MCF 10A (cell line): ENCODE data around the gene HS1BP3. TPM values are rescaled to one million over a fixed set of nuclear protein-coding genes. Genes with fewer than 3 reads are reported as not detected.

Source experiments
- BruUV-seq: library from RNA; stranded (reverse); fragments of 400-500 nt; replicated peaks from 2 replicates; lab custom pipeline; 2021; lab: Mats Ljungman, UMichigan
- CTCF ChIA-PET: fragments of 300-600 bp; sonication (Branson Sonifier 250); formaldehyde crosslinking; extraction: SDS; loops from one replicate; lab custom pipeline; 2021; ENCODE audit warnings: antibody characterized with exemption, inconsistent platforms; lab: Yijun Ruan, JAX
- POLR2A ChIA-PET: fragments of 300-600, 350-650 bp; sonication (Branson Sonifier 250); formaldehyde crosslinking; extraction: SDS; loops from one replicate; lab custom pipeline; 2020; ENCODE audit warnings: antibody characterized with exemption, inconsistent platforms; lab: Yijun Ruan, JAX
- DNase-seq: peaks from one replicate; pipeline ENCODE4 v3.0.0-alpha.2; 2018; ENCODE audit not compliant: unreplicated experiment
- H3K27ac Mint-ChIP-seq: one replicate; pipeline ENCODE4 v1.8.0; 2022; ENCODE audit warnings: mild to moderate bottlenecking, low read depth, mixed read lengths; ENCODE audit not compliant: unreplicated experiment
- H3K27me3 Mint-ChIP-seq: one replicate; pipeline ENCODE4 v1.8.0; 2022; ENCODE audit warnings: mixed read lengths; ENCODE audit not compliant: insufficient read depth, unreplicated experiment
- H3K36me3 Mint-ChIP-seq: one replicate; pipeline ENCODE4 v1.8.0; 2022; ENCODE audit warnings: mild to moderate bottlenecking, moderate library complexity, mixed read lengths; ENCODE audit not compliant: insufficient read depth, unreplicated experiment
- H3K4me1 Mint-ChIP-seq: one replicate; pipeline ENCODE4 v1.8.0; 2022; ENCODE audit warnings: mixed read lengths; ENCODE audit not compliant: insufficient read depth, unreplicated experiment
- H3K4me3 Mint-ChIP-seq: one replicate; pipeline ENCODE4 v1.8.0; 2022; ENCODE audit warnings: mild to moderate bottlenecking, moderate library complexity, mixed read lengths; ENCODE audit not compliant: unreplicated experiment
- H3K9me3 Mint-ChIP-seq: one replicate; pipeline ENCODE4 v1.8.0; 2022; ENCODE audit warnings: mixed read lengths; ENCODE audit not compliant: unreplicated experiment
- CTCF ChIP-seq: fragments of 200-600 bp; IDR thresholded peaks from one replicate; pipeline ENCODE4 v1.8.0; 2022; ENCODE audit warnings: antibody characterized with exemption, mild to moderate bottlenecking; ENCODE audit not compliant: unreplicated experiment
- intact Hi-C: fragments of 100-400 bp; cut with micrococcal nuclease; formaldehyde crosslinking; loops from 2 replicates; pipeline ENCODE4 v1.14.1; 2022
- total RNA-seq: library from RNA; stranded (reverse); gene quantifications from 2 replicates; pipeline ENCODE4 v1.2.3, GENCODE V29; 2022

HS1BP3 gene
- total RNA-seq, 1 experiment from 2014 or later: 10.0 TPM

GRCh38 chr2:20595439-20596192 lies 55.3 kb downstream of the HS1BP3 start:
- Mint-ChIP-seq H3K4me3 (no peak overlapping the region), H3K27ac (peak overlapping the region; percentile 36), H3K9me3 (no peaks in the 10 kb centered on the region), H3K27me3 (no peaks in the 10 kb centered on the region), H3K4me1 (peaks cover 28% of the 10 kb centered on the region), H3K36me3 (no peaks in the 10 kb centered on the region)
- BruUV-seq: TSS peak; percentile 62
- intact Hi-C loops: no loop called here
- peak; percentile 72 for DNase-seq
- no peak for TF ChIP-seq CTCF
- ChIA-PET POLR2A (interaction anchor here (0.6 to 0.7 kb wide), 3 partner anchors 10 to 46 kb away, joined by 3 to 4 read pairs (median 4); no protein-coding TSS in a partner anchor), CTCF (interaction anchor here (0.7 to 2.2 kb wide), 7 partner anchors 14 to 199 kb away, joined by 3 to 10 read pairs (median 4); no protein-coding TSS in a partner anchor)

- no peak for TF ChIP-seq CTCF
- Mint-ChIP-seq H3K36me3 (no peaks in the 10 kb centered on the region), H3K27me3 (no peaks in the 10 kb centered on the region), H3K9me3 (no peaks in the 10 kb centered on the region), H3K27ac (peak overlapping the region; percentile 36), H3K4me3 (no peak overlapping the region), H3K4me1 (peaks cover 35% of the 10 kb centered on the region)
- ChIA-PET POLR2A (interaction anchor here (1.0 kb wide), 1 partner anchor 145 kb away, joined by 3 read pairs; no protein-coding TSS in a partner anchor), CTCF (interaction anchor here (1.4 to 2.2 kb wide), 4 partner anchors 40 to 184 kb away, joined by 3 to 10 read pairs (median 4); no protein-coding TSS in a partner anchor)
- intact Hi-C loops: no loop called here
- DNase-seq: no peak
- no TSS peak for BruUV-seq
These were observed 55.9 kb downstream of the HS1BP3 start for GRCh38 chr2:20594957-20595356.

DNA sequence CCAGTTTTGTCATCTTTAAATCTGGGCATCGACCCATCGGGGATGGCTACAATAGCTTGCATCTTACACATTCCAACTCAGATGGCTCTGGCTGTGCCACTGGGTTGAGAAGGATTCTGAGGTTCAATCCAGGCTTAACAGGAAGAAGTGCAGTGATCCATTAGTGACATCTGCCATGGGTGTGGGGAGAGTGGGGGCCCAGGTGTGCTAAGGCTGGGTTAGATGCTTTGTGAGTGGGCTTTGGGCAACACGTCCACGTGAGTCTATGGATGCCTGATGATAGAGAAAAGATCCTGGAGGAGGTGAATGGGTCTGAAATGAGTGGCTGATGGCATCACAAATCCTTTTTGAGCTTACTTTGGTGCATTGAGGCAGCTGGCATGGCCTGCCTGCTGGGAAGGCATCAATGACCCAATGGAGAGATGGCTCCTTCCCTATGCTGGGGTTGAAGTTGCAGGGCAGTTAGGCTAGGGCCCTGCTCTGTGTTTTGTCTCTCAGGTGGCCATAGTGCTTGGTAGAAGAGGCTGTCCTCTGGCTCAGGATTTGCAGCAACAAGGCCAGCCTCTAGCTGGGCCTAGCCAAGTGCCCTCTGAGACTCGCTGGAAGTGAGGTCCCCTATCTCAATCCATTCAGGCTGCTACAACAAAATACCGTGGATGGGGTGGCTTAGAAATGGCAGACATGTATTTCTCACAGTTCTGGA lies 56.7 kb downstream of the HS1BP3 start:
- no peaks in the 10 kb centered on the region for H3K36me3 Mint-ChIP-seq
- no peaks in the 10 kb centered on the region for H3K9me3 Mint-ChIP-seq
- no peak overlapping the region for H3K4me3 Mint-ChIP-seq
- CTCF ChIA-PET: interaction anchor here (0.6 to 1.5 kb wide), 6 partner anchors 11 to 183 kb away, joined by 3 to 5 read pairs (median 4); no protein-coding TSS in a partner anchor
- BruUV-seq: no TSS peak
- H3K27me3 Mint-ChIP-seq: no peaks in the 10 kb centered on the region
- DNase-seq: no peak
- POLR2A ChIA-PET: interaction anchor here (1.0 kb wide), 1 partner anchor 144 kb away, joined by 3 read pairs; no protein-coding TSS in a partner anchor
- peak overlapping the region; percentile 75 for H3K27ac Mint-ChIP-seq
- TF ChIP-seq CTCF: no peak
- H3K4me1 Mint-ChIP-seq: peaks cover 39% of the 10 kb centered on the region
- intact Hi-C loops: no loop called here
